ENCODE measurements around the gene HMGB3. TPM values are rescaled to one million over a fixed set of nuclear protein-coding genes. Genes with fewer than 3 reads are reported as not detected.

HMGB3 gene
- total RNA-seq, 1 experiment from 2014 or later, result 373 TPM

GRCh38 chrX:151031391-151031975 lies 48.3 kb downstream of the HMGB3 start:
- no peak overlapping the region for H2BK20ac ChIP-seq (ENCODE audit: low read depth, low read length, poor library complexity, severe bottlenecking)
- H3K9ac ChIP-seq (ENCODE audit: extremely low read depth, insufficient read length, low read length), result no peak overlapping the region
- H4K20me1 ChIP-seq (ENCODE audit: control insufficient read depth, insufficient read depth, insufficient read length), result no peaks in the 10 kb centered on the region
- no peak overlapping the region for H2AK5ac ChIP-seq (ENCODE audit: insufficient read length, low read length)
- peaks cover 37 to 50% of the 10 kb centered on the region in 2 experiments for H3K9me3 Mint-ChIP-seq
- H3K27me3 Mint-ChIP-seq (ENCODE audit: low read depth), result peaks cover 2% of the 10 kb centered on the region; the same call in 1 of the 2 replicates
- no peak for DNase-seq
- H3K4me1 ChIP-seq (ENCODE audit: insufficient read depth, low read length), result no peaks in the 10 kb centered on the region
- H2AFZ ChIP-seq (ENCODE audit: low read length), result no peak overlapping the region
- no peaks in the 10 kb centered on the region for H3K9me3 ChIP-seq (ENCODE audit: control insufficient read depth, low read depth, low read length)
- no peak overlapping the region for H3K4ac ChIP-seq (ENCODE audit: low read depth, low read length)
- no peaks in the 10 kb centered on the region for H3K23me2 ChIP-seq (ENCODE audit: insufficient read length, low read depth, low read length, poor library complexity, severe bottlenecking)
- H3K27me3 ChIP-seq (ENCODE audit: insufficient read depth, low read length), result no peaks in the 10 kb centered on the region
- no peak overlapping the region for H2BK120ac ChIP-seq (ENCODE audit: low read depth, low read length, poor library complexity, severe bottlenecking)
- H3K14ac ChIP-seq (ENCODE audit: insufficient read depth, low read length), result no peak overlapping the region
- H3K27ac Mint-ChIP-seq, result no peak overlapping the region
- WGBS (ENCODE audit: extremely low coverage, insufficient read length, low lambda C conversion rate), result no CpG with 5 or more reads among the region's 7 CpGs
- no peak overlapping the region for H3K27ac ChIP-seq (ENCODE audit: insufficient read length, low read depth, low read length)
- no peaks in the 10 kb centered on the region for H3K4me1 Mint-ChIP-seq
- no peak overlapping the region for H3K56ac ChIP-seq (ENCODE audit: insufficient read length, low read depth, low read length)
- H3K18ac ChIP-seq (ENCODE audit: insufficient read length, low read depth, low read length), result no peak overlapping the region
- no peak overlapping the region for H2BK5ac ChIP-seq (ENCODE audit: insufficient read length, low read length)
- H3K36me3 Mint-ChIP-seq (ENCODE audit: insufficient read depth in 1 of 3, low read depth in 3 of 3), result no peaks in the 10 kb centered on the region; a peak in 2 of 7 replicates
- H2BK15ac ChIP-seq (ENCODE audit: low read depth, low read length), result no peak overlapping the region
- no peak overlapping the region for H3T11ph ChIP-seq (ENCODE audit: low read length)
- H4K8ac ChIP-seq (replicated peaks; ENCODE audit: insufficient read length, low read depth, low read length), result no peak overlapping the region
- no peak overlapping the region for H3K4me3 Mint-ChIP-seq
- H4K91ac ChIP-seq (ENCODE audit: insufficient read length, low read depth, low read length), result no peak overlapping the region
- no peak overlapping the region for H3K23ac ChIP-seq (ENCODE audit: insufficient read length, low read depth, low read length)
- H3K4me2 ChIP-seq (ENCODE audit: insufficient read depth, insufficient read length, low read length), result no peak overlapping the region
- no peak overlapping the region for H4K5ac ChIP-seq (ENCODE audit: insufficient read length, low read depth, low read length)
- no peaks in the 10 kb centered on the region for H3K79me2 ChIP-seq (ENCODE audit: insufficient read depth, low read length)
- H3K79me1 ChIP-seq (ENCODE audit: insufficient read depth, low read depth, low read length, poor library complexity, severe bottlenecking), result no peaks in the 10 kb centered on the region
- TF ChIP-seq CTCF (conservative IDR thresholded peaks at IDR 0.05), result no peak
- H2BK12ac ChIP-seq (ENCODE audit: insufficient read length, low read depth, low read length), result no peak overlapping the region
